HCT116 (cell line): Measurements from ENCODE around the gene SLC25A10. TPM values are rescaled to one million over a fixed set of nuclear protein-coding genes. Genes with fewer than 3 reads are reported as not detected.

Experiments used
- ATAC-seq: fragments of 200-7000 bp; cut with Tn5 transposase; 2 replicates; pipeline ENCODE4 v1.9.1; 2020; ENCODE audit warnings: mild to moderate bottlenecking, moderate library complexity
- BruUV-seq: library from RNA; stranded (reverse); fragments of 400-500 nt; replicated peaks from 2 replicates; lab custom pipeline; 2021; lab: Mats Ljungman, UMichigan
- CTCF ChIA-PET: fragments of 300-600 bp; sonication (Branson Sonifier 250); formaldehyde crosslinking; loops from one replicate; lab custom pipeline; 2021; ENCODE audit warnings: antibody characterized with exemption; lab: Charles Lee
- POLR2A ChIA-PET: fragments of 300-600, 350-600 bp; sonication (Branson Sonifier 250); formaldehyde crosslinking; loops from one replicate; lab custom pipeline; 2021; ENCODE audit warnings: antibody characterized with exemption; lab: Charles Lee
- RAD21 ChIA-PET, 2 experiments: fragments of 300-600 bp; sonication (Branson Sonifier 250); formaldehyde crosslinking; loops; one replicate each; lab custom pipeline; 2023; ENCODE audit warnings: low total read pairs in 2 of 2; ENCODE audit not compliant: uncharacterized antibody in 2 of 2, unreplicated experiment in 2 of 2, low non-redundant PET in 1 of 2; lab: Charles Lee
- DNase-seq: peaks from one replicate; pipeline ENCODE4 v3.0.0-alpha.2; 2010; ENCODE audit warnings: low read depth, low spot score
- H2AFZ ChIP-seq: fragments of 200-600 bp; shearing (Covaris generic), sonication (generic); 2 replicates; pipeline ENCODE4 v1.6.1; 2017; ENCODE audit warnings: low read depth, mixed run types, mixed read lengths, antibody characterized with exemption, low read length; ENCODE audit not compliant: poor library complexity, severe bottlenecking
- H3K27ac ChIP-seq: 2 replicates; pipeline ENCODE4 v1.5.1; 2012; ENCODE audit warnings: low read depth, low read length
- H3K27me3 ChIP-seq: fragments of 200-600 bp; sonication (generic); 2 replicates; pipeline ENCODE4 v1.6.1; 2016; ENCODE audit warnings: mixed run types, low read length, mixed read lengths; ENCODE audit not compliant: insufficient read depth
- H3K36me3 ChIP-seq, 2 experiments: fragments of 200-500 bp in 1 of 2; fragments of 200-600 bp in 1 of 2; sonication (Bioruptor generic) in 1 of 2; sonication (generic) in 1 of 2; 2 replicates each; pipeline versions ENCODE4 v1.5.1 to v1.6.1; 2014 to 2016; ENCODE audit warnings: low read length in 2 of 2, inconsistent platforms in 1 of 2, mixed read lengths in 1 of 2, mixed run types in 1 of 2; ENCODE audit not compliant: insufficient read depth in 2 of 2, control insufficient read depth in 1 of 2
- H3K4me1 ChIP-seq, 2 experiments: fragments of 200-600 bp in 1 of 2; sonication (generic) in 1 of 2; 2 replicates each; pipeline versions ENCODE4 v1.5.1 to v1.6.1; 2012 to 2017; ENCODE audit warnings: low read length in 2 of 2, inconsistent platforms in 1 of 2, mild to moderate bottlenecking in 1 of 2, mixed read lengths in 1 of 2, mixed run types in 1 of 2, moderate library complexity in 1 of 2; ENCODE audit not compliant: insufficient read depth in 2 of 2, control insufficient read depth in 1 of 2
- H3K4me2 ChIP-seq: fragments of 200-600 bp; sonication (generic); 2 replicates; pipeline ENCODE4 v1.6.1; 2017; ENCODE audit warnings: mixed run types, low read length, mixed read lengths
- H3K4me3 ChIP-seq, 2 experiments: fragments of 200-600 bp in 1 of 2; sonication (generic) in 1 of 2; replicated peaks in 1 of 2; 2 replicates each; pipeline ENCODE4 v1.5.1; 2011 to 2016; ENCODE audit warnings: low read length in 2 of 2, control low read depth in 1 of 2, low read depth in 1 of 2, mild to moderate bottlenecking in 1 of 2, mixed read lengths in 1 of 2, mixed run types in 1 of 2
- H3K79me2 ChIP-seq: fragments of 200-600 bp; sonication (generic); 2 replicates; pipeline ENCODE4 v1.6.1; 2017; ENCODE audit warnings: mild to moderate bottlenecking, mixed run types, low read length, moderate library complexity, mixed read lengths; ENCODE audit not compliant: insufficient read depth
- H3K9ac ChIP-seq: fragments of 200-600 bp; sonication (generic); 2 replicates; pipeline ENCODE4 v1.6.1; 2016; ENCODE audit warnings: low read length, mixed read lengths
- H3K9me2 ChIP-seq: fragments of 200-600 bp; sonication (generic), shearing (Covaris generic); 2 replicates; pipeline ENCODE4 v1.6.1; 2017; ENCODE audit warnings: mixed run types, mild to moderate bottlenecking, moderate library complexity; ENCODE audit not compliant: insufficient read depth
- H3K9me3 ChIP-seq, 2 experiments: fragments of 200-500 bp in 1 of 2; fragments of 200-600 bp in 1 of 2; sonication (Bioruptor generic) in 1 of 2; sonication (generic) in 1 of 2; 2 replicates each; pipeline ENCODE4 v1.6.1; 2014 to 2017; ENCODE audit warnings: low read length in 2 of 2, mixed read lengths in 2 of 2, inconsistent platforms in 1 of 2, low read depth in 1 of 2, mild to moderate bottlenecking in 1 of 2, mixed run types in 1 of 2, moderate library complexity in 1 of 2; ENCODE audit not compliant: control insufficient read depth in 1 of 2, insufficient read depth in 1 of 2
- H4K20me1 ChIP-seq: fragments of 200-600 bp; sonication (generic), shearing (Covaris generic); 2 replicates; pipeline ENCODE4 v1.6.1; 2017; ENCODE audit warnings: mixed run types, mild to moderate bottlenecking, moderate library complexity; ENCODE audit not compliant: insufficient read depth
- ATF3 ChIP-seq: IDR thresholded peaks from 2 replicates; pipeline ENCODE4 v1.6.1; 2012
- CEBPB ChIP-seq: IDR thresholded peaks from 2 replicates; pipeline ENCODE4 v1.6.1; 2012; ENCODE audit warnings: low read depth
- CTCF ChIP-seq, 3 experiments: fragments of 200-600 bp in 1 of 3; sonication (generic) in 1 of 3; IDR thresholded peaks in 2 of 3; conservative IDR thresholded peaks in 1 of 3; 2 replicates each; pipeline ENCODE4 v1.5.1; 2012 to 2017; ENCODE audit warnings: low read depth in 2 of 3, low read length in 2 of 3, antibody characterized with exemption in 1 of 3, borderline replicate concordance in 1 of 3, control low read depth in 1 of 3, mild to moderate bottlenecking in 1 of 3, mixed read lengths in 1 of 3, mixed run types in 1 of 3, moderate library complexity in 1 of 3; ENCODE audit not compliant: insufficient read depth in 1 of 3
- EGR1 ChIP-seq: IDR thresholded peaks from 2 replicates; pipeline ENCODE4 v1.6.1; 2012; ENCODE audit warnings: low read depth
- ELF1 ChIP-seq: IDR thresholded peaks from 2 replicates; pipeline ENCODE4 v1.6.1; 2012; ENCODE audit warnings: low read depth, borderline replicate concordance
- EZH2 ChIP-seq: fragments of 200-600 bp; sonication (generic); IDR thresholded peaks from 2 replicates; pipeline ENCODE4 v1.6.1; 2017; ENCODE audit warnings: antibody characterized with exemption, mixed run types
- EZH2phosphoT487 ChIP-seq: fragments of 200-600 bp; IDR thresholded peaks from 2 replicates; pipeline ENCODE4 v1.6.1; 2018; ENCODE audit warnings: antibody characterized with exemption, borderline replicate concordance
- FOSL1 ChIP-seq: IDR thresholded peaks from 2 replicates; pipeline ENCODE4 v1.6.1; 2012; ENCODE audit warnings: low read depth
- MAX ChIP-seq: IDR thresholded peaks from 2 replicates; pipeline ENCODE4 v1.6.1; 2012
- POLR2A ChIP-seq: IDR thresholded peaks from 2 replicates; pipeline ENCODE4 v1.7.0; 2011; ENCODE audit warnings: borderline replicate concordance; ENCODE audit not compliant: insufficient read depth, insufficient read length; ENCODE audit errors: extremely low read depth
- RAD21 ChIP-seq: IDR thresholded peaks from 2 replicates; pipeline ENCODE4 v1.6.1; 2012; ENCODE audit warnings: low read depth, mild to moderate bottlenecking
- REST ChIP-seq: IDR thresholded peaks from 2 replicates; pipeline ENCODE4 v1.6.1; 2012; ENCODE audit warnings: low read depth
- SIN3A ChIP-seq: IDR thresholded peaks from 2 replicates; pipeline ENCODE4 v1.6.1; 2012; ENCODE audit warnings: low read depth
- SP1 ChIP-seq: IDR thresholded peaks from 2 replicates; pipeline ENCODE4 v1.6.1; 2012; ENCODE audit warnings: low read depth
- SRF ChIP-seq: IDR thresholded peaks from 2 replicates; pipeline ENCODE4 v1.6.1; 2012; ENCODE audit warnings: low read depth
- TCF7L2 ChIP-seq: IDR thresholded peaks from 2 replicates; pipeline ENCODE4 v1.7.0; 2011; ENCODE audit warnings: borderline replicate concordance, inconsistent platforms; ENCODE audit not compliant: insufficient read depth, insufficient read length; ENCODE audit errors: extremely low read depth
- YY1 ChIP-seq: IDR thresholded peaks from 2 replicates; pipeline ENCODE4 v1.6.1; 2011; ENCODE audit warnings: low read length, low read depth, moderate library complexity, mild to moderate bottlenecking; ENCODE audit not compliant: insufficient replicate concordance; ENCODE audit errors: extremely low read depth
- ZBTB33 ChIP-seq: IDR thresholded peaks from 2 replicates; pipeline ENCODE4 v1.6.1; 2011; ENCODE audit warnings: mild to moderate bottlenecking, low read length, moderate library complexity; ENCODE audit not compliant: insufficient replicate concordance; ENCODE audit errors: extremely low read depth
- intact Hi-C: fragments of 100-400 bp; cut with micrococcal nuclease; formaldehyde crosslinking; loops from 2 replicates; pipeline ENCODE4 v1.10.0; 2022
- total RNA-seq: library from RNA; stranded (reverse); gene quantifications from one replicate; pipeline ENCODE4 v1.2.1, GENCODE V29; 2021; ENCODE audit not compliant: unreplicated experiment

The SLC25A10 gene
- total RNA-seq, 1 experiment from 2014 or later: 70.8 TPM

- RAD21 ChIA-PET: no interaction called here
- peaks cover 53 to 80% of the 10 kb centered on the region in 2 experiments for H3K36me3 ChIP-seq
These were observed 16.9 kb upstream of the SLC25A10 start for GRCh38 chr17:81695211-81695610.

More at GRCh38 chr17:81695211-81695610, 16.9 kb upstream of the SLC25A10 start:
- no peak overlapping the region for H3K4me3 ChIP-seq
- no peak overlapping the region for H2AFZ ChIP-seq
- no peak for TF ChIP-seq EGR1
- TF ChIP-seq TCF7L2: no peak
- no peak for TF ChIP-seq ATF3
- TF ChIP-seq MAX: no peak
- TF ChIP-seq REST: no peak
- TF ChIP-seq CTCF (IDR thresholded peaks at IDR 0.05 in 2 of 3, conservative IDR thresholded peaks at IDR 0.05 in 1 of 3; ENCODE audit: borderline replicate concordance in 1 of 3, insufficient read depth in 1 of 3, low read depth in 2 of 3, low read length in 2 of 3): no peak
- no peak for TF ChIP-seq POLR2A
- no peak for TF ChIP-seq SP1
- no peak for TF ChIP-seq FOSL1
- TF ChIP-seq CEBPB: no peak
- TF ChIP-seq SIN3A: no peak
- no peak for TF ChIP-seq YY1
- no peak for TF ChIP-seq RAD21
- TF ChIP-seq ELF1: no peak
- TF ChIP-seq EZH2phosphoT487: no peak
- TF ChIP-seq EZH2: no peak
- TF ChIP-seq SRF: no peak
- TF ChIP-seq ZBTB33: no peak
- ChIA-PET CTCF (no interaction called here), POLR2A (no interaction called here)
- DNase-seq (no peak), ATAC-seq (no peak)
- H3K9ac ChIP-seq: no peak overlapping the region
- intact Hi-C loops: loop anchor here (10.0 kb wide), 1 partner anchor 140 kb away; the partner anchor contains the start of gene FAAP100
- H3K4me2 ChIP-seq: no peak overlapping the region
- no peaks in the 10 kb centered on the region for H3K27me3 ChIP-seq
- H3K9me3 ChIP-seq: no peaks in the 10 kb centered on the region
- H4K20me1 ChIP-seq: no peaks in the 10 kb centered on the region
- H3K4me1 ChIP-seq: no peaks in the 10 kb centered on the region; a peak in 1 of 4 replicates
- BruUV-seq: no TSS peak
- H3K27ac ChIP-seq: no peak overlapping the region; the same call in 1 of the 2 replicates
- H3K79me2 ChIP-seq: peaks cover 75% of the 10 kb centered on the region; the same call in 1 of the 2 replicates
- no peaks in the 10 kb centered on the region for H3K9me2 ChIP-seq
